Measurements from ENCODE around the gene TMTC1. TPM values are rescaled to one million over a fixed set of nuclear protein-coding genes. Genes with fewer than 3 reads are reported as not detected.

The TMTC1 gene
- total and polyA plus RNA-seq, 2 experiments from 2014 or later = 6.8 to 14.0 TPM

DNA sequence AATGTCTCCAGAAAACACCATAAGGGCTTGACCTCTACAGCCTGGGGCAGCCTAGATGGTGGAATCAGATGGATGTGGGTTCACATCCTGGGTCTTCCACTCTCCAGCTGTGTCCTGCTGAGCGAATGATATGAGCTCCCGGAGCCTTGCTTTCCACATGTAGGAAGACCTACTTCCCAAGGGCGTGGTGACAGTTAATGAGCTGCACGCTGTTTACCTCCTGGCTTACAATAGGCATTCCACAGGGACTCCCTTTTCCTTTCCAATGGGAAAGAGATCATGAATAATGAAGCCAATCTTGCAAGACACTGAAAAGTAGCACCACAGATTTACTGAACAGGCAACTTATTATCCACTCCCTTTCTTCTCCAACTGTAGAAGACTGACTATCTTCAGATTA lies 46.1 kb downstream of the TMTC1 start:
- no peak overlapping the region for H3K27ac ChIP-seq
- H3K9me2 ChIP-seq (replicated peaks; ENCODE audit: insufficient read depth) = no peaks in the 10 kb centered on the region
- H3K9me3 ChIP-seq (ENCODE audit: low read depth) = no peaks in the 10 kb centered on the region
- DNase-seq (ENCODE audit: low spot score) = no peak
- TF ChIP-seq EZH2 (IDR thresholded peaks at IDR 0.05; ENCODE audit: borderline replicate concordance) (no peak), EZH2phosphoT487 (IDR thresholded peaks at IDR 0.05; ENCODE audit: low read depth, severe bottlenecking, unreplicated experiment) (no peak)
- TF ChIP-seq, protein P1, sequence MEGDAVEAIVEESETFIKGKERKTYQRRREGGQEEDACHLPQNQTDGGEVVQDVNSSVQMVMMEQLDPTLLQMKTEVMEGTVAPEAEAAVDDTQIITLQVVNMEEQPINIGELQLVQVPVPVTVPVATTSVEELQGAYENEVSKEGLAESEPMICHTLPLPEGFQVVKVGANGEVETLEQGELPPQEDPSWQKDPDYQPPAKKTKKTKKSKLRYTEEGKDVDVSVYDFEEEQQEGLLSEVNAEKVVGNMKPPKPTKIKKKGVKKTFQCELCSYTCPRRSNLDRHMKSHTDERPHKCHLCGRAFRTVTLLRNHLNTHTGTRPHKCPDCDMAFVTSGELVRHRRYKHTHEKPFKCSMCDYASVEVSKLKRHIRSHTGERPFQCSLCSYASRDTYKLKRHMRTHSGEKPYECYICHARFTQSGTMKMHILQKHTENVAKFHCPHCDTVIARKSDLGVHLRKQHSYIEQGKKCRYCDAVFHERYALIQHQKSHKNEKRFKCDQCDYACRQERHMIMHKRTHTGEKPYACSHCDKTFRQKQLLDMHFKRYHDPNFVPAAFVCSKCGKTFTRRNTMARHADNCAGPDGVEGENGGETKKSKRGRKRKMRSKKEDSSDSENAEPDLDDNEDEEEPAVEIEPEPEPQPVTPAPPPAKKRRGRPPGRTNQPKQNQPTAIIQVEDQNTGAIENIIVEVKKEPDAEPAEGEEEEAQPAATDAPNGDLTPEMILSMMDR (IDR thresholded peaks at IDR 0.05; ENCODE audit: poor library complexity) = no peak
- no peaks in the 10 kb centered on the region for H4K20me1 ChIP-seq (ENCODE audit: insufficient read depth, poor library complexity, severe bottlenecking)
- H3K4me2 ChIP-seq = no peak overlapping the region
- no peak overlapping the region for H2AFZ ChIP-seq
- no peak overlapping the region for H3K4me3 ChIP-seq
- H3K79me2 ChIP-seq = no peaks in the 10 kb centered on the region
- WGBS (ENCODE audit: low lambda C conversion rate, missing lambda C conversion rate) = 89% methylated on average over 4 of the region's 4 CpGs
- no peaks in the 10 kb centered on the region for H3K4me1 ChIP-seq (ENCODE audit: insufficient read depth)
- no peaks in the 10 kb centered on the region for H3K36me3 ChIP-seq (replicated peaks; ENCODE audit: insufficient read depth, low read depth)
- no peaks in the 10 kb centered on the region for H3K27me3 ChIP-seq

DNA sequence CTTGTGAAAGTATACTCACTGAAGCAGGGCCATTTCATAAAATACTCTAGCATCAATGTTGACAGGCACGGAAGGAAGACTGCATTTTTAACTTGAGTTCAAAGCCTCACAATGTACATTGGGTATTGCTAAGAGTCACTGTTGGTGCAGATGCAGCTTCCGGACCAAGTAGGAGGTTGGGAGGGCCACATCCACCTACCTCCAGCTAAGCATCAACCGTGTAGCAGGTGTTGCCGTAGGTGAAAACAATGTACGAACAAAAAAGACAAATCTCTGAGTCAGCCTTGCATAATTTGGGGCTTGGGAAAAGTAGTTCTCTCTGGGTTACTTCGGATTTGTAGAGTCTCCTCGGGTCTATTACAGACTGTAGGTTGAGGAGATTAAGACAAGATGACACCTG lies 48.1 kb downstream of the TMTC1 start:
- Histone ChIP-seq H3K9me3 (ENCODE audit: low read depth) (no peaks in the 10 kb centered on the region), H3K4me2 (no peak overlapping the region), H3K79me2 (no peaks in the 10 kb centered on the region), H4K20me1 (ENCODE audit: insufficient read depth, poor library complexity, severe bottlenecking) (no peaks in the 10 kb centered on the region), H3K9me2 (replicated peaks; ENCODE audit: insufficient read depth) (no peaks in the 10 kb centered on the region), H2AFZ (no peak overlapping the region), H3K27me3 (no peaks in the 10 kb centered on the region), H3K36me3 (replicated peaks; ENCODE audit: insufficient read depth, low read depth) (no peaks in the 10 kb centered on the region), H3K4me3 (no peak overlapping the region), H3K27ac (no peak overlapping the region), H3K4me1 (ENCODE audit: insufficient read depth) (no peaks in the 10 kb centered on the region)
- no peak for TF ChIP-seq EZH2phosphoT487 (IDR thresholded peaks at IDR 0.05; ENCODE audit: low read depth, severe bottlenecking, unreplicated experiment)
- no peak for TF ChIP-seq EZH2 (IDR thresholded peaks at IDR 0.05; ENCODE audit: borderline replicate concordance)
- DNase-seq (ENCODE audit: low spot score) = no peak
- 81% methylated on average over 7 of the region's 7 CpGs for WGBS (ENCODE audit: low lambda C conversion rate, missing lambda C conversion rate)

DNA sequence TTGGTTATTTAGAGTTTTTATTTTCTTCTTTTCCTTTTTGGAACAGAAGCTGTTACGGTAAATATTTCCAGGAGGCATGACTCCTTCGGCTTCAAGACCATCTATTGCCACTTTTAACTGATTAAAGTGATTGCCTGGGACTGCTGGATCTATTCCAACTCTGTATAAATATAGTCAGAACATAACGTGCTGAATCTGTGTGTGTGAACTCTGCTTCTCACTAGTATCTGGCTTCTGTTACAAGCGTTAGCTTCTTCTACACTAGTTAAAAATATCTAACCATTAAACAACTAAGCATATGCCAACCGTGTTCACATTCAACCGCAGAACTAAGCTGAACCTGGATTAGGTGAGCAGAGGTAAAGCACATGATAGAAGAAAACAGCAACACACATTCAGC lies 49.0 kb downstream of the TMTC1 start:
- no peaks in the 10 kb centered on the region for H3K79me2 ChIP-seq
- H3K27me3 ChIP-seq = no peaks in the 10 kb centered on the region
- 74% methylated on average over 6 of the region's 6 CpGs for WGBS (ENCODE audit: low lambda C conversion rate, missing lambda C conversion rate)
- H3K9me2 ChIP-seq (replicated peaks; ENCODE audit: insufficient read depth) = no peaks in the 10 kb centered on the region
- H2AFZ ChIP-seq = no peak overlapping the region
- no peaks in the 10 kb centered on the region for H3K4me1 ChIP-seq (ENCODE audit: insufficient read depth)
- H3K9me3 ChIP-seq (ENCODE audit: low read depth) = no peaks in the 10 kb centered on the region
- no peak overlapping the region for H3K27ac ChIP-seq
- H4K20me1 ChIP-seq (ENCODE audit: insufficient read depth, poor library complexity, severe bottlenecking) = no peaks in the 10 kb centered on the region
- H3K4me3 ChIP-seq = no peak overlapping the region
- H3K4me2 ChIP-seq = no peak overlapping the region
- DNase-seq (ENCODE audit: low spot score) = no peak
- no peak for TF ChIP-seq EZH2 (IDR thresholded peaks at IDR 0.05; ENCODE audit: borderline replicate concordance)
- TF ChIP-seq, protein P1 (IDR thresholded peaks at IDR 0.05; ENCODE audit: poor library complexity) = no peak
- no peak for TF ChIP-seq EZH2phosphoT487 (IDR thresholded peaks at IDR 0.05; ENCODE audit: low read depth, severe bottlenecking, unreplicated experiment)
- no peaks in the 10 kb centered on the region for H3K36me3 ChIP-seq (replicated peaks; ENCODE audit: insufficient read depth, low read depth)

DNA sequence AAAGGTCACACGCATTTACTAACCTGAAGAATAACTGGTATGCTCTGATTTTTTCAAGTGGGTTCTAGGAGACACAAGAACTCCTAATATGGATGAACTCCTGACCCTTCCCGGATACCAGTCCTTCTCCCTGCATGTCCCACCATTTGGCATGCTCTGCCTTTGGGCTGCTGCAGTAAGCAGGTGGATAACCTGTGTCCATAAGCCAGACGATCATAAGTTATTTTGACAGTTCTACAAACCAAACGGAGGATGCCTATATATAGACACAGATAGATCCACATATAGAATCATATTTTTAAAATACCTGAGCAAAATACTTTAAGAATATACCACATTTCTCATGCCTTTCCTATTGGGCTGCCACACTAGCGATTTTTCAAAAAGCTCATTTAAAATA lies 49.4 kb downstream of the TMTC1 start:
- Histone ChIP-seq H2AFZ (no peak overlapping the region), H3K4me1 (ENCODE audit: insufficient read depth) (no peaks in the 10 kb centered on the region), H3K79me2 (no peaks in the 10 kb centered on the region), H3K27ac (no peak overlapping the region), H4K20me1 (ENCODE audit: insufficient read depth, poor library complexity, severe bottlenecking) (no peaks in the 10 kb centered on the region), H3K27me3 (no peaks in the 10 kb centered on the region), H3K4me3 (no peak overlapping the region), H3K9me2 (replicated peaks; ENCODE audit: insufficient read depth) (no peaks in the 10 kb centered on the region), H3K9me3 (ENCODE audit: low read depth) (no peaks in the 10 kb centered on the region), H3K36me3 (replicated peaks; ENCODE audit: insufficient read depth, low read depth) (no peaks in the 10 kb centered on the region), H3K4me2 (no peak overlapping the region)
- DNase-seq (ENCODE audit: low spot score) = no peak
- TF ChIP-seq EZH2 (IDR thresholded peaks at IDR 0.05; ENCODE audit: borderline replicate concordance) (no peak), EZH2phosphoT487 (IDR thresholded peaks at IDR 0.05; ENCODE audit: low read depth, severe bottlenecking, unreplicated experiment) (no peak)
- WGBS (ENCODE audit: low lambda C conversion rate, missing lambda C conversion rate) = 90% methylated on average over 5 of the region's 5 CpGs

All from hepatocyte (in vitro differentiated cells).